Endothelial cell of umbilical vein (primary cell): ENCODE results near the gene SLIT1. TPM values are rescaled to one million over a fixed set of nuclear protein-coding genes. Genes with fewer than 3 reads are reported as not detected.

ENCODE experiments used
- BruUV-seq: library from RNA; stranded (reverse); fragments of 400-500 nt; replicated peaks from 2 replicates; lab custom pipeline; 2021; lab: Mats Ljungman, UMichigan
- CTCF ChIA-PET: fragments of 300-600, 350-600 bp; sonication (Branson Sonifier 250); formaldehyde crosslinking; loops from one replicate; lab custom pipeline; 2021; ENCODE audit warnings: antibody characterized with exemption, inconsistent platforms; lab: Charles Lee
- POLR2A ChIA-PET: fragments of 300-600, 350-600 bp; sonication (Branson Sonifier 250); formaldehyde crosslinking; loops from one replicate; lab custom pipeline; 2021; ENCODE audit warnings: antibody characterized with exemption, inconsistent platforms; lab: Charles Lee
- DNase-seq: peaks from one replicate; pipeline ENCODE4 v3.0.0-alpha.2; 2011; ENCODE audit warnings: low read depth, low spot score
- FAIRE-seq: peaks from 2 replicates; lab custom pipeline; 2011; peaks lifted over from hg19 to GRCh38; lab: Jason Lieb, UNC
- H2AFZ ChIP-seq: 2 replicates; pipeline ENCODE4 v1.6.0; 2012; ENCODE audit warnings: low read depth, low read length, control low read depth, inconsistent platforms
- H3K27ac ChIP-seq: 2 replicates; pipeline ENCODE4 v1.5.1; 2011; ENCODE audit warnings: low read depth, mild to moderate bottlenecking, control low read depth, low read length, moderate library complexity; ENCODE audit not compliant: insufficient read depth
- H3K27me3 ChIP-seq, 2 experiments: 2 replicates each; pipeline versions ENCODE4 v1.6.0 to v1.6.1; 2011; ENCODE audit warnings: low read length in 2 of 2, mixed read lengths in 1 of 2; ENCODE audit not compliant: control insufficient read depth in 2 of 2, insufficient read depth in 2 of 2
- H3K36me3 ChIP-seq, 2 experiments: 2 replicates in 1 of 2; 3 replicates in 1 of 2; pipeline ENCODE4 v1.5.1; 2011; ENCODE audit warnings: low read length in 2 of 2, mild to moderate bottlenecking in 1 of 2, moderate library complexity in 1 of 2; ENCODE audit not compliant: control insufficient read depth in 2 of 2, insufficient read depth in 2 of 2; ENCODE audit errors: extremely low read depth in 1 of 2
- H3K4me1 ChIP-seq: 3 replicates; pipeline ENCODE4 v1.5.1; 2011; ENCODE audit warnings: mild to moderate bottlenecking, low read length; ENCODE audit not compliant: control insufficient read depth, insufficient read depth; ENCODE audit errors: extremely low read depth
- H3K4me2 ChIP-seq: 2 replicates; pipeline ENCODE4 v1.6.1; 2011; ENCODE audit warnings: low read length, control low read depth, mixed read lengths; ENCODE audit not compliant: insufficient read depth
- H3K4me3 ChIP-seq, 3 experiments: fragments of 200-600 bp in 1 of 3; sonication (generic), shearing (Covaris generic) in 1 of 3; replicated peaks in 1 of 3; 2 replicates each; pipeline ENCODE4 v1.5.1; 2011 to 2016; ENCODE audit warnings: control low read depth in 3 of 3, low read length in 3 of 3, mild to moderate bottlenecking in 2 of 3, inconsistent platforms in 1 of 3, low read depth in 1 of 3, moderate library complexity in 1 of 3; ENCODE audit not compliant: insufficient read depth in 1 of 3
- H3K79me2 ChIP-seq: 2 replicates; pipeline ENCODE4 v1.6.0; 2012; ENCODE audit warnings: low read length, inconsistent platforms; ENCODE audit not compliant: control insufficient read depth, insufficient read depth
- H3K9ac ChIP-seq: replicated peaks from 2 replicates; pipeline ENCODE3; 2011; ENCODE audit warnings: low read length, control low read depth; ENCODE audit not compliant: insufficient read depth; ENCODE audit errors: extremely low read depth
- H3K9me1 ChIP-seq: replicated peaks from 3 replicates; pipeline ENCODE4 v1.6.0; 2011; ENCODE audit warnings: mild to moderate bottlenecking, low read length; ENCODE audit not compliant: control insufficient read depth, insufficient read depth; ENCODE audit errors: extremely low read depth
- H3K9me3 ChIP-seq: replicated peaks from 2 replicates; pipeline ENCODE4 v1.5.1; 2012; ENCODE audit warnings: low read length, inconsistent platforms; ENCODE audit not compliant: control insufficient read depth, insufficient read depth
- H4K20me1 ChIP-seq: replicated peaks from 2 replicates; pipeline ENCODE3; 2011; ENCODE audit warnings: mild to moderate bottlenecking, low read length; ENCODE audit not compliant: control insufficient read depth, insufficient read depth; ENCODE audit errors: extremely low read depth
- EZH2 ChIP-seq: IDR thresholded peaks from 2 replicates; pipeline ENCODE4 v1.6.1; 2012; ENCODE audit warnings: borderline replicate concordance, low read depth, mild to moderate bottlenecking, moderate library complexity, low read length, inconsistent platforms; ENCODE audit not compliant: severe bottlenecking
- FOS ChIP-seq: IDR thresholded peaks from 2 replicates; pipeline ENCODE4 v1.6.1; 2011; ENCODE audit warnings: mild to moderate bottlenecking, low read length, moderate library complexity, borderline replicate concordance; ENCODE audit not compliant: insufficient read depth
- GATA2 ChIP-seq: IDR thresholded peaks from 2 replicates; pipeline ENCODE4 v1.7.0; 2011; ENCODE audit warnings: low read depth, mild to moderate bottlenecking, moderate library complexity, mixed read lengths, low read length; ENCODE audit not compliant: insufficient read length, insufficient read depth
- JUN ChIP-seq: IDR thresholded peaks from 2 replicates; pipeline ENCODE4 v1.6.1; 2011; ENCODE audit warnings: borderline replicate concordance, low read depth; ENCODE audit not compliant: insufficient read length, insufficient read depth
- MYC ChIP-seq: IDR thresholded peaks from one replicate; pipeline ENCODE4 v1.6.1; 2011; ENCODE audit warnings: mild to moderate bottlenecking, low read depth, low read length
- POLR2AphosphoS5 ChIP-seq: IDR thresholded peaks from 2 replicates; pipeline ENCODE4 v1.6.1; 2012; ENCODE audit warnings: low read depth, mild to moderate bottlenecking, control low read depth, low read length, moderate library complexity; ENCODE audit not compliant: insufficient read depth
- dilution Hi-C: fragments of 300-500 bp; cut with MboI; formaldehyde crosslinking; loops from one replicate; pipeline ENCODE4 v1.15.0; 2019; ENCODE audit warnings: low sequenced_read_pairs; ENCODE audit not compliant: extremely low pct_ligation_motif_present
- intact Hi-C: fragments of 100-400 bp; cut with micrococcal nuclease; formaldehyde crosslinking; loops from one replicate; pipeline ENCODE4 v1.10.0; 2022
- polyA plus RNA-seq, 4 experiments: library from polyadenylated mRNA; depleted of rRNA in 3 of 4; stranded (reverse) in 3 of 4; unstranded in 1 of 4; fragments of >200 nt; gene quantifications; 2 replicates each; pipeline versions ENCODE4 v1.2.1 to v1.2.3, GENCODE V29; 2011 to 2012; ENCODE audit warnings: missing spikeins in 1 of 4
- total RNA-seq: library from RNA; stranded (reverse); gene quantifications from 2 replicates; pipeline ENCODE4 v1.2.3, GENCODE V29; 2021
- TF ChIP-seq, protein P1 (sequence below): IDR thresholded peaks from 2 replicates; pipeline ENCODE4 v1.6.1; 2011; ENCODE audit not compliant: insufficient read depth, insufficient read length
- TF ChIP-seq, protein P2 (sequence below), 2 donors: IDR thresholded peaks; 1 replicate in 1 of 2; 2 replicates in 1 of 2; pipeline ENCODE4 v1.5.1; 2011; ENCODE audit warnings: low read length in 2 of 2, mild to moderate bottlenecking in 2 of 2, moderate library complexity in 2 of 2, control low read depth in 1 of 2, inconsistent platforms in 1 of 2, low read depth in 1 of 2; ENCODE audit not compliant: insufficient read depth in 1 of 2; ENCODE audit errors: extremely low read depth in 1 of 2

The SLIT1 gene
- total and polyA plus RNA-seq, 2 donors (not counting 3 experiments of a cell fraction or from before 2014, with no cell fraction given) = 0.04 to 0.20 TPM

DNA sequence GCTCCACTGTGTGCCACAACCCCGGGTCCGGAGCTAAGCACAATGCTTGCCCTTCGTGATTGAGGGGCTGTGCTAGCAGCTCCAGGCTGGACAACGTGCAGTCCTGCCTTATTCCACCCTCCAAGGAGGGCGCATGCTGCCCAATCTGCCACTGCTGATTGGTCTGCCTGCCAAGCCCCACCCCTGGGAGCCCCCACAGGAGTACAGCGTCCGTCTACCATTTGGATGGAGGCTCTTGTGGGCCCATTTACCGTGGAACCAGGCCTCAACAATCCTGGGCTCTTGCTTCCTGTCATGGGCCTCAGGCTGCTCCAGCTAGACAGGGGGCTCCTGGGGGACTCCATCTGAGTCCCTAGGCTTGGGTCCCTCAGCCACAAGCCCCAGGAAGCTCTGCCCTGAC lies 173.3 kb downstream of the SLIT1 start:
- H3K9me1 ChIP-seq = no peaks in the 10 kb centered on the region
- no peak overlapping the region for H3K4me2 ChIP-seq
- no TSS peak for BruUV-seq
- TF ChIP-seq POLR2AphosphoS5 (no peak), MYC (no peak)
- TF ChIP-seq, protein P1, sequence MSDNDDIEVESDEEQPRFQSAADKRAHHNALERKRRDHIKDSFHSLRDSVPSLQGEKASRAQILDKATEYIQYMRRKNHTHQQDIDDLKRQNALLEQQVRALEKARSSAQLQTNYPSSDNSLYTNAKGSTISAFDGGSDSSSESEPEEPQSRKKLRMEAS = no peak
- TF ChIP-seq, protein P2, sequence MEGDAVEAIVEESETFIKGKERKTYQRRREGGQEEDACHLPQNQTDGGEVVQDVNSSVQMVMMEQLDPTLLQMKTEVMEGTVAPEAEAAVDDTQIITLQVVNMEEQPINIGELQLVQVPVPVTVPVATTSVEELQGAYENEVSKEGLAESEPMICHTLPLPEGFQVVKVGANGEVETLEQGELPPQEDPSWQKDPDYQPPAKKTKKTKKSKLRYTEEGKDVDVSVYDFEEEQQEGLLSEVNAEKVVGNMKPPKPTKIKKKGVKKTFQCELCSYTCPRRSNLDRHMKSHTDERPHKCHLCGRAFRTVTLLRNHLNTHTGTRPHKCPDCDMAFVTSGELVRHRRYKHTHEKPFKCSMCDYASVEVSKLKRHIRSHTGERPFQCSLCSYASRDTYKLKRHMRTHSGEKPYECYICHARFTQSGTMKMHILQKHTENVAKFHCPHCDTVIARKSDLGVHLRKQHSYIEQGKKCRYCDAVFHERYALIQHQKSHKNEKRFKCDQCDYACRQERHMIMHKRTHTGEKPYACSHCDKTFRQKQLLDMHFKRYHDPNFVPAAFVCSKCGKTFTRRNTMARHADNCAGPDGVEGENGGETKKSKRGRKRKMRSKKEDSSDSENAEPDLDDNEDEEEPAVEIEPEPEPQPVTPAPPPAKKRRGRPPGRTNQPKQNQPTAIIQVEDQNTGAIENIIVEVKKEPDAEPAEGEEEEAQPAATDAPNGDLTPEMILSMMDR (IDR thresholded peaks at IDR 0.05; ENCODE audit: extremely low read depth in 1 of 2, insufficient read depth in 1 of 2, low read depth in 1 of 2, low read length in 2 of 2) = no peak
- DNase-seq (no peak), FAIRE-seq (no peak)
- no peak overlapping the region for H3K27ac ChIP-seq
- dilution Hi-C loops (no loop called here), intact Hi-C loops (no loop called here)
- H3K9ac ChIP-seq = no peak overlapping the region
- no peaks in the 10 kb centered on the region for H3K4me1 ChIP-seq
- no peak overlapping the region for H3K4me3 ChIP-seq
- no peaks in the 10 kb centered on the region for H4K20me1 ChIP-seq
- no peaks in the 10 kb centered on the region for H3K79me2 ChIP-seq
- no peak overlapping the region for H2AFZ ChIP-seq
- POLR2A ChIA-PET = no interaction called here
- CTCF ChIA-PET = interaction anchor here (1.2 to 4.9 kb wide), 3 partner anchors 12 to 25 kb away, joined by 3 to 20 read pairs (median 8); no protein-coding TSS in a partner anchor
- H3K27me3 ChIP-seq = no peaks in the 10 kb centered on the region
- H3K9me3 ChIP-seq = no peaks in the 10 kb centered on the region
- no peaks in the 10 kb centered on the region for H3K36me3 ChIP-seq

DNA sequence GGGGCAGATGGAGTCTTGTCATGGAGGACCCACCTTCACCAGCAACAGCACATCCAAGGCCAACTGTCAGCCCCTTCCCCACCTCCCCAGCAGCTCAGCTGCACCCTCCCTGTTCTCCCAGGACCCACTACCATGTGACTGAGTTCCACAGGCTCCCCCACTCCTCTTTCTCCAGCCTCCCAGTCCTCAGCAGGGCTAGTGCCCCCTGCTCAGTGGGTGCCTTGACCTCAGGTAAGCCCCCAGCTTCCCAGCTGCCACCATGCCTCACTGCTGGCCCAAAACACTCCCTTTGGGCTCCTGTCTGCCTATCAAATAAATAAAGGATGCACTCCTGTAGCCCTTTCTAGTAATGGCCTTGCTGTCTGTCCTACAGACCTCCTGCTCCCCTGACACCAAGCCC lies 174.4 kb downstream of the SLIT1 start:
- BruUV-seq = no TSS peak
- FAIRE-seq (no peak), DNase-seq (no peak)
- Histone ChIP-seq H3K4me3 (no peak overlapping the region), H3K9me1 (no peaks in the 10 kb centered on the region), H3K9ac (no peak overlapping the region), H3K4me1 (no peaks in the 10 kb centered on the region), H3K4me2 (no peak overlapping the region), H3K9me3 (no peaks in the 10 kb centered on the region), H3K27ac (no peak overlapping the region), H3K27me3 (no peaks in the 10 kb centered on the region), H2AFZ (no peak overlapping the region), H4K20me1 (no peaks in the 10 kb centered on the region), H3K79me2 (no peaks in the 10 kb centered on the region), H3K36me3 (no peaks in the 10 kb centered on the region)
- intact Hi-C loops = no loop called here
- ChIA-PET POLR2A (no interaction called here), CTCF (interaction anchor here (1.1 to 4.9 kb wide), 3 partner anchors 13 to 61 kb away, joined by 3 to 20 read pairs (median 8); no protein-coding TSS in a partner anchor)
- dilution Hi-C loops = no loop called here
- TF ChIP-seq EZH2 = no peak
- no peak for TF ChIP-seq GATA2
- no peak for TF ChIP-seq FOS
- TF ChIP-seq, protein P1 = no peak
- TF ChIP-seq, protein P2 (IDR thresholded peaks at IDR 0.05; ENCODE audit: extremely low read depth in 1 of 2, insufficient read depth in 1 of 2, low read depth in 1 of 2, low read length in 2 of 2) = no peak
- TF ChIP-seq POLR2AphosphoS5 = no peak
- TF ChIP-seq JUN = no peak
- TF ChIP-seq MYC = no peak
